MM.1S (cell line): Measurements from ENCODE around the gene PTGFR.

Experiments used
- DNase-seq: peaks from one replicate; pipeline ENCODE4 v3.0.0-alpha.2; 2015
- H2AFZ ChIP-seq: fragments of 300-600 bp; sonication (generic); 2 replicates; pipeline ENCODE4 v1.6.0; 2016; ENCODE audit warnings: antibody characterized with exemption, low read length
- H3F3A ChIP-seq: fragments of 300-600 bp; sonication (generic); 2 replicates; pipeline ENCODE4 v1.6.1; 2016; ENCODE audit warnings: mild to moderate bottlenecking, antibody characterized with exemption, low read length, moderate library complexity, mixed read lengths; ENCODE audit not compliant: insufficient read depth
- H3K27ac ChIP-seq: fragments of 300-600 bp; sonication (generic); 2 replicates; pipeline ENCODE4 v1.5.1; 2016; ENCODE audit warnings: mild to moderate bottlenecking, low read length
- H3K27me3 ChIP-seq: fragments of 300-600 bp; sonication (generic); replicated peaks from 2 replicates; pipeline ENCODE4 v1.6.0; 2016; ENCODE audit warnings: low read length; ENCODE audit not compliant: insufficient read depth
- H3K36me3 ChIP-seq: fragments of 300-600 bp; sonication (generic); replicated peaks from 2 replicates; pipeline ENCODE4 v1.6.1; 2016; ENCODE audit warnings: mild to moderate bottlenecking, low read length, mixed read lengths; ENCODE audit not compliant: insufficient read depth
- H3K4me1 ChIP-seq: fragments of 300-600 bp; sonication (generic); 2 replicates; pipeline ENCODE4 v1.6.1; 2016; ENCODE audit warnings: low read length, mixed read lengths
- H3K4me2 ChIP-seq: fragments of 300-600 bp; sonication (generic); 2 replicates; pipeline ENCODE4 v1.6.0; 2016; ENCODE audit warnings: low read depth, low read length
- H3K4me3 ChIP-seq: fragments of 300-600 bp; sonication (generic); 2 replicates; pipeline ENCODE4 v1.5.1; 2016; ENCODE audit warnings: low read length, mixed read lengths
- H3K79me2 ChIP-seq: fragments of 300-600 bp; sonication (generic); 2 replicates; pipeline ENCODE4 v1.6.1; 2016; ENCODE audit warnings: mixed run types, low read length, mixed read lengths
- H3K9ac ChIP-seq: fragments of 300-600 bp; sonication (generic); 2 replicates; pipeline ENCODE4 v1.6.1; 2016; ENCODE audit warnings: low read length, mixed read lengths
- H3K9me2 ChIP-seq: fragments of 300-600 bp; sonication (generic); replicated peaks from 2 replicates; pipeline ENCODE4 v1.6.1; 2016; ENCODE audit warnings: mild to moderate bottlenecking, low read length, mixed read lengths; ENCODE audit not compliant: insufficient read depth
- H3K9me3 ChIP-seq: fragments of 300-600 bp; sonication (generic); replicated peaks from 2 replicates; pipeline ENCODE4 v1.6.1; 2016; ENCODE audit warnings: mild to moderate bottlenecking, low read length, mixed read lengths; ENCODE audit not compliant: insufficient read depth
- H4K20me1 ChIP-seq: fragments of 300-600 bp; sonication (generic); 2 replicates; pipeline ENCODE4 v1.6.1; 2016; ENCODE audit warnings: mild to moderate bottlenecking, low read length, moderate library complexity, mixed read lengths; ENCODE audit not compliant: insufficient read depth
- EZH2 ChIP-seq: fragments of 300-600 bp; sonication (generic); optimal IDR thresholded peaks from 2 replicates; pipeline ENCODE3; 2017; ENCODE audit warnings: low read depth, mild to moderate bottlenecking, antibody characterized with exemption, low read length, mixed read lengths
- EZH2phosphoT487 ChIP-seq: fragments of 300-600 bp; sonication (generic); IDR thresholded peaks from 2 replicates; pipeline ENCODE4 v1.6.1; 2018; ENCODE audit warnings: antibody characterized with exemption, low read length
- TF ChIP-seq, protein P1 (sequence below): fragments of 300-600 bp; sonication (generic); IDR thresholded peaks from 2 replicates; pipeline ENCODE4 v1.5.1; 2016; ENCODE audit warnings: antibody characterized with exemption, low read length, mixed read lengths

PTGFR gene

GRCh38 chr1:78491451-78492071, 787 bp downstream of the PTGFR start:
- Histone ChIP-seq H3K9me2 (no peaks in the 10 kb centered on the region; the same call in 1 of the 2 replicates), H3K36me3 (no peaks in the 10 kb centered on the region), H4K20me1 (no peaks in the 10 kb centered on the region), H3K4me3 (no peak overlapping the region), H3K4me1 (no peaks in the 10 kb centered on the region), H3K9me3 (no peaks in the 10 kb centered on the region), H3K27ac (no peak overlapping the region), H2AFZ (no peak overlapping the region), H3K4me2 (no peak overlapping the region), H3K27me3 (no peaks in the 10 kb centered on the region), H3F3A (no peaks in the 10 kb centered on the region), H3K9ac (no peak overlapping the region), H3K79me2 (no peaks in the 10 kb centered on the region)
- no peak for DNase-seq
- no peak for TF ChIP-seq EZH2phosphoT487

DNA sequence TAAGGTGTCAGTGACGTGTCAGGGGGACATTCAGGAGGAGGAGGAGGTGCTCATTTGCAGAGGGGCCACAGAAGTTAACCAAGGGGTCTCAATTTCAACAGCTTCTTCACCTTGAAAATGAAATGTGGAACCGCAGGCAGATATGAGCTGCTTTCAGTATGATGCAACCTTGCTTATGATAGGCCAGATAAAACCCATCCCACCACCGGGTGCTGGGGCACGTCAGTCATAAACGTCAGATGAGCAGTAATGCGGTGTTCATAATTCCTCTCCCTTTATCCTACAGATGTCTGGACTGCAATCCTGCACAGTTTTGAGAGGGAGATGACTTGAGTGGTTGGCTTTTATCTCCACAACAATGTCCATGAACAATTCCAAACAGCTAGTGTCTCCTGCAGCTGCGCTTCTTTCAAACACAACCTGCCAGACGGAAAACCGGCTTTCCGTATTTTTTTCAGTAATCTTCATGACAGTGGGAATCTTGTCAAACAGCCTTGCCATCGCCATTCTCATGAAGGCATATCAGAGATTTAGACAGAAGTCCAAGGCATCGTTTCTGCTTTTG, 1.7 kb downstream of the PTGFR start:
- no peak for DNase-seq
- TF ChIP-seq, protein P1, sequence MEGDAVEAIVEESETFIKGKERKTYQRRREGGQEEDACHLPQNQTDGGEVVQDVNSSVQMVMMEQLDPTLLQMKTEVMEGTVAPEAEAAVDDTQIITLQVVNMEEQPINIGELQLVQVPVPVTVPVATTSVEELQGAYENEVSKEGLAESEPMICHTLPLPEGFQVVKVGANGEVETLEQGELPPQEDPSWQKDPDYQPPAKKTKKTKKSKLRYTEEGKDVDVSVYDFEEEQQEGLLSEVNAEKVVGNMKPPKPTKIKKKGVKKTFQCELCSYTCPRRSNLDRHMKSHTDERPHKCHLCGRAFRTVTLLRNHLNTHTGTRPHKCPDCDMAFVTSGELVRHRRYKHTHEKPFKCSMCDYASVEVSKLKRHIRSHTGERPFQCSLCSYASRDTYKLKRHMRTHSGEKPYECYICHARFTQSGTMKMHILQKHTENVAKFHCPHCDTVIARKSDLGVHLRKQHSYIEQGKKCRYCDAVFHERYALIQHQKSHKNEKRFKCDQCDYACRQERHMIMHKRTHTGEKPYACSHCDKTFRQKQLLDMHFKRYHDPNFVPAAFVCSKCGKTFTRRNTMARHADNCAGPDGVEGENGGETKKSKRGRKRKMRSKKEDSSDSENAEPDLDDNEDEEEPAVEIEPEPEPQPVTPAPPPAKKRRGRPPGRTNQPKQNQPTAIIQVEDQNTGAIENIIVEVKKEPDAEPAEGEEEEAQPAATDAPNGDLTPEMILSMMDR, result no peak
- TF ChIP-seq EZH2phosphoT487 (no peak), EZH2 (no peak)
- H3K27ac ChIP-seq, result no peak overlapping the region
- no peaks in the 10 kb centered on the region for H3K36me3 ChIP-seq
- H3K4me2 ChIP-seq, result no peak overlapping the region
- H3K9me2 ChIP-seq, result no peaks in the 10 kb centered on the region; the same call in 1 of the 2 replicates
- no peak overlapping the region for H3K9ac ChIP-seq
- H4K20me1 ChIP-seq, result no peaks in the 10 kb centered on the region
- no peaks in the 10 kb centered on the region for H3K9me3 ChIP-seq
- H3K4me1 ChIP-seq, result no peaks in the 10 kb centered on the region
- H3K79me2 ChIP-seq, result no peaks in the 10 kb centered on the region
- H3K27me3 ChIP-seq, result no peaks in the 10 kb centered on the region
- no peak overlapping the region for H2AFZ ChIP-seq
- no peaks in the 10 kb centered on the region for H3F3A ChIP-seq
- no peak overlapping the region for H3K4me3 ChIP-seq

- H3K9me2 ChIP-seq, result no peaks in the 10 kb centered on the region; the same call in 1 of the 2 replicates
- H3K4me2 ChIP-seq, result no peak overlapping the region
These were observed 2.7 kb downstream of the PTGFR start for GRCh38 chr1:78493451-78493850.

More at GRCh38 chr1:78493451-78493850, 2.7 kb downstream of the PTGFR start:
- Histone ChIP-seq H3F3A (no peaks in the 10 kb centered on the region), H4K20me1 (no peaks in the 10 kb centered on the region), H3K9me3 (no peaks in the 10 kb centered on the region), H3K27me3 (no peaks in the 10 kb centered on the region), H3K36me3 (no peaks in the 10 kb centered on the region), H3K27ac (no peak overlapping the region), H3K9ac (no peak overlapping the region), H3K79me2 (no peaks in the 10 kb centered on the region), H3K4me1 (no peaks in the 10 kb centered on the region), H2AFZ (no peak overlapping the region), H3K4me3 (no peak overlapping the region)
- no peak for TF ChIP-seq EZH2phosphoT487
- TF ChIP-seq, protein P1, result no peak
- no peak for DNase-seq
